Heart left ventricle (tissue), 16 donors: ENCODE results near the gene BTG2. TPM values are rescaled to one million over a fixed set of nuclear protein-coding genes. Genes with fewer than 3 reads are reported as not detected.
A peak's percentile ranks its signal among the peaks of the same experiment; 100 is the strongest.
"Not testable (repeated sequence)": the region's sequence is repeated elsewhere in the genome, so short reads cannot be mapped to it uniquely, and the experiment has no call there.

Experiments
- ATAC-seq, 4 donors: fragments of 200-7000 bp; cut with Tn5 transposase; one replicate each; pipeline ENCODE4 v1.9.1; 2020 to 2022; ENCODE audit warnings: moderate library complexity in 4 of 4, mild to moderate bottlenecking in 3 of 4, moderate number of reproducible peaks in 1 of 4
- DNase-seq, 5 donors: peaks; one replicate each; pipeline ENCODE4 v3.0.0-alpha.2; 2020
- H3K27ac ChIP-seq, 12 donors: fragments of 200-600 bp; sonication (generic) in 4 of 12; one replicate each; pipeline versions ENCODE4 v1.5.0 to v1.8.0; 2016 to 2022; ENCODE audit warnings: mild to moderate bottlenecking in 2 of 12
- H3K27me3 ChIP-seq, 9 donors: fragments of 200-600 bp; sonication (generic) in 2 of 9; one replicate each; pipeline versions ENCODE4 v1.5.1 to v1.8.0; 2016 to 2022; ENCODE audit warnings: mild to moderate bottlenecking in 3 of 9
- H3K36me3 ChIP-seq, 9 donors: fragments of 200-600 bp; sonication (generic) in 2 of 9; one replicate each; pipeline versions ENCODE4 v1.5.0 to v1.8.0; 2018 to 2022; ENCODE audit warnings: mild to moderate bottlenecking in 2 of 9
- H3K4me1 ChIP-seq, 12 donors: fragments of 200-600 bp; sonication (generic) in 4 of 12; one replicate each; pipeline versions ENCODE4 v1.5.0 to v1.8.0; 2016 to 2022; ENCODE audit warnings: mild to moderate bottlenecking in 3 of 12
- H3K4me3 ChIP-seq, 12 donors: fragments of 200-600 bp; sonication (generic) in 4 of 12; one replicate each; pipeline versions ENCODE4 v1.5.0 to v1.8.0; 2017 to 2022; ENCODE audit warnings: mild to moderate bottlenecking in 9 of 12, moderate library complexity in 4 of 12
- H3K9me3 ChIP-seq, 12 donors: fragments of 200-600 bp; sonication (generic) in 4 of 12; one replicate each; pipeline versions ENCODE4 v1.5.0 to v1.8.0; 2016 to 2022; ENCODE audit warnings: mild to moderate bottlenecking in 1 of 12
- CTCF ChIP-seq, 12 donors: fragments of 200-600 bp; sonication (generic) in 4 of 12; IDR thresholded peaks; one replicate each; pipeline versions ENCODE4 v1.5.0 to v1.8.0; 2018 to 2022; ENCODE audit warnings: antibody characterized with exemption in 12 of 12, mild to moderate bottlenecking in 5 of 12
- POLR2A ChIP-seq, 2 donors: fragments of 450-650 bp; IDR thresholded peaks; one replicate each; pipeline ENCODE4 v1.6.1; 2017; ENCODE audit warnings: antibody characterized with exemption in 2 of 2, mild to moderate bottlenecking in 2 of 2, moderate library complexity in 2 of 2
- WGBS, 4 donors: extraction: QIAGEN DNeasy Blood & Tissue Kit in 2 of 4; methylation state at CpG; one replicate each; pipeline versions ENCODE4 v1.1.5 to v1.1.7; 2013 to 2018; 5-methylcytosine and 5-hydroxymethylcytosine counted together
- intact Hi-C, 10 donors: fragments of 100-400 bp; cut with DNase I; formaldehyde crosslinking; loops; one replicate each; pipeline versions ENCODE4 v1.11.1 to v1.14.2; 2022
- long read RNA-seq, 3 donors: library from polyadenylated mRNA; unstranded; transcript quantifications; one replicate each; pipeline ENCODE4 v2.0.0, GENCODE V29; 2020 to 2021
- polyA plus RNA-seq, 2 donors: library from polyadenylated mRNA; stranded (reverse); fragments of 200-250 nt; gene quantifications; one replicate each; pipeline ENCODE4 v1.2.3, GENCODE V29; 2013
- total RNA-seq, 9 donors: library from RNA; depleted of rRNA in 2 of 9; stranded (reverse); fragments of >200 nt in 2 of 9; fragmentation: NEBNext Ultra II Directional in 3 of 9; extraction: Animal tissue kit (Norgen Biotek cat#: 25700) in 3 of 9; gene quantifications; one replicate each; pipeline versions ENCODE4 v1.1.0 to v1.2.4, GENCODE V29; 2016 to 2023
- donor health status: ischemic (EF 13 %, LVEDD 7.1; RV severe dilation, severe dysfunction).
- donor health status: healthy with polysubstance abuse.
- donor health status: DM: no; HTN: yes; CAD: no.
- donor health status: DM: no; HTN: no; CAD: no.
- donor health status: ischemic (EF 25% LVEDD 6.9; RV normal size, moderate dysfunction).
- donor health status: ischemic (EF 25% LVEDD 5.7; RV mildly dilated, moderate dysfunction).
- donor health status: healthy.
- donor health status: DM: yes; HTN: yes; CAD: no.
- donor health status: ischemic (EF 35%, LVEDD 5.7; RV mildly dilated, moderate dysfunction).
- donor health status: nonischemic (EF 11% LVEDD 7.7; RV severe dilation, severe dysfunction).
- donor health status: DM: yes; HTN: yes; CAD: no.
- donor health status: PGD.
- donor health status: ischemic (EF 29% LVEDD 5.4; RV normal size, mild dysfunction).
- donor health status: nonischemic (EF 23%, LVEDD 6.1; RV moderate dilation, normal function).

The BTG2 gene
- total RNA-seq = 100 to 1,000 TPM in 1 of 9 donors, 10 to 100 TPM in 8; 28.0 to 174 (median 42.1) TPM
- polyA plus RNA-seq = 10 to 100 TPM; 23.8 to 77.3 TPM
- long read RNA-seq, donor 1, transcript BTG2-201 (2 exons, 2,712 nt) = major isoform, 12 of 20 reads
- long read RNA-seq, donor 1, partial matches to known transcripts = 8 of 20 reads
- long read RNA-seq, donor 1, other reads (novel, unspliced or antisense) = 0 of 20 reads
- long read RNA-seq, donor 2, transcript BTG2-201 (2 exons, 2,712 nt) = major isoform, 170 of 247 reads
- long read RNA-seq, donor 2, partial matches to known transcripts = 77 of 247 reads
- long read RNA-seq, donor 2, other reads (novel, unspliced or antisense) = 0 of 247 reads
- long read RNA-seq, donor 3, transcript BTG2-201 (2 exons, 2,712 nt) = major isoform, 20 of 28 reads
- long read RNA-seq, donor 3, partial matches to known transcripts = 8 of 28 reads
- long read RNA-seq, donor 3, other reads (novel, unspliced or antisense) = 0 of 28 reads

GRCh38 chr1:203304919-203305808 lies at the start of gene BTG2:
Gene BTG2, plus strand, starts transcription at chr1:203305519. Its CDS starts 88 bp downstream, at chr1:203305607.
- peak within 1 kb of the TSS; percentile 92 to 100 (median 98) for H3K27ac ChIP-seq

GRCh38 chr1:203256636-203257035 lies 48.7 kb upstream of the BTG2 start:
- H3K36me3 ChIP-seq, DNase-seq, intact Hi-C loops, H3K27ac ChIP-seq, H3K4me3 ChIP-seq, H3K9me3 ChIP-seq, ATAC-seq, H3K4me1 ChIP-seq: not testable (repeated sequence)
- WGBS, 4 donors = 87 to 93% (median 91%) methylated on average over 9 of the region's 9 CpGs
- H3K27me3 ChIP-seq = peaks cover 0 to 29% (median 0%) of the 10 kb centered on the region in 9 donors

More at GRCh38 chr1:203304919-203305808, at the start of gene BTG2:
- Histone ChIP-seq H3K4me3 (peak within 1 kb of the TSS; percentile 58 to 100 (median 91)), H3K4me1 (peaks cover 5 to 52% (median 35%) of the 10 kb centered on the region in 12 donors), H3K36me3 (peaks cover 3 to 35% (median 33%) of the 10 kb centered on the region in 9 donors), H3K9me3 (no peaks in the 10 kb centered on the region), H3K27me3 (no peaks in the 10 kb centered on the region)
- peak; percentile 99 to 100 for TF ChIP-seq POLR2A (IDR thresholded peaks at IDR 0.05)
- TF ChIP-seq CTCF (IDR thresholded peaks at IDR 0.05) = no peak
- intact Hi-C loops = loop anchor here in 5 of 10 donors (1.0 to 5.0 kb wide), 3 partner anchors 18 to 33 kb away; no protein-coding TSS in a partner anchor
- DNase-seq (peak; percentile 95 to 97 (median 96)), ATAC-seq (peak; percentile 77 to 93 (median 90))
- WGBS, 4 donors = 3 to 6% (median 4%) methylated on average over 40 to 79 of the region's 79 CpGs

- intact Hi-C loops = no loop called here
- DNase-seq (no peak), ATAC-seq (no peak)
- Histone ChIP-seq H3K27ac (peak overlapping the region in 2 of 12 donors; percentile 15 to 19), H3K4me1 (peaks cover 0 to 11% (median 2%) of the 10 kb centered on the region in 12 donors), H3K4me3 (no peak overlapping the region), H3K27me3 (no peaks in the 10 kb centered on the region), H3K36me3 (no peaks in the 10 kb centered on the region), H3K9me3 (no peaks in the 10 kb centered on the region)
- no peak for TF ChIP-seq CTCF (IDR thresholded peaks at IDR 0.05)
- no peak for TF ChIP-seq POLR2A (IDR thresholded peaks at IDR 0.05)
- WGBS, 4 donors = 69 to 84% (median 77%) methylated on average over 10 of the region's 10 CpGs
These were observed 41.8 kb upstream of the BTG2 start for GRCh38 chr1:203263496-203263895.

GRCh38 chr1:203264052-203264501 lies 41.2 kb upstream of the BTG2 start:
- WGBS, 4 donors = 71 to 84% (median 75%) methylated on average over 6 of the region's 6 CpGs
- TF ChIP-seq CTCF (IDR thresholded peaks at IDR 0.05) (no peak), POLR2A (IDR thresholded peaks at IDR 0.05) (no peak)
- Histone ChIP-seq H3K36me3 (no peaks in the 10 kb centered on the region), H3K4me1 (peaks cover 0 to 12% (median 2%) of the 10 kb centered on the region in 12 donors), H3K4me3 (no peak overlapping the region), H3K27ac (peak overlapping the region in 1 of 12 donors; percentile 19), H3K9me3 (no peaks in the 10 kb centered on the region), H3K27me3 (no peaks in the 10 kb centered on the region)
- intact Hi-C loops = no loop called here
- ATAC-seq (peak in 2 of 4 donors; percentile 9 to 33), DNase-seq (no peak)
